ENCODE measurements around the gene CEL. TPM values are rescaled to one million over a fixed set of nuclear protein-coding genes. Genes with fewer than 3 reads are reported as not detected.

The CEL gene
- total RNA-seq, 1 experiment from 2014 or later: 3.1 TPM

- TF ChIP-seq CTCF (IDR thresholded peaks at IDR 0.05; ENCODE audit: unreplicated experiment): no peak
- Mint-ChIP-seq H3K36me3 (ENCODE audit: insufficient read depth, unreplicated experiment) (peaks cover 25% of the 10 kb centered on the region), H3K27me3 (ENCODE audit: unreplicated experiment) (no peaks in the 10 kb centered on the region), H3K4me3 (ENCODE audit: low read depth, unreplicated experiment) (no peak overlapping the region), H3K4me1 (ENCODE audit: low read depth, unreplicated experiment) (peaks cover 14% of the 10 kb centered on the region), H3K9me3 (ENCODE audit: low read depth, unreplicated experiment) (no peaks in the 10 kb centered on the region), H3K27ac (ENCODE audit: unreplicated experiment) (no peak overlapping the region)
- BruUV-seq (replicated peaks): no TSS peak
- CTCF ChIA-PET: no interaction called here
- intact Hi-C loops (cut with micrococcal nuclease; ENCODE audit: unreplicated experiment): no loop called here
- no peak for DNase-seq
These were observed 33.6 kb upstream of the CEL start for GRCh38 chr9:133028221-133028620.

GRCh38 chr9:133029994-133030316 is 31.8 kb upstream of the CEL start:
- H3K4me1 Mint-ChIP-seq (ENCODE audit: low read depth, unreplicated experiment): peaks cover 14% of the 10 kb centered on the region
- intact Hi-C loops (cut with micrococcal nuclease; ENCODE audit: unreplicated experiment): loop anchor here (10.0 kb wide), 1 partner anchor 115 kb away; no protein-coding TSS in a partner anchor
- no peaks in the 10 kb centered on the region for H3K27me3 Mint-ChIP-seq (ENCODE audit: unreplicated experiment)
- no peak for DNase-seq
- peak overlapping the region; percentile 94 for H3K4me3 Mint-ChIP-seq (ENCODE audit: low read depth, unreplicated experiment)
- peak overlapping the region; percentile 75 for H3K27ac Mint-ChIP-seq (ENCODE audit: unreplicated experiment)
- H3K9me3 Mint-ChIP-seq (ENCODE audit: low read depth, unreplicated experiment): no peaks in the 10 kb centered on the region
- CTCF ChIA-PET: interaction anchor here (0.6 to 1.3 kb wide), 5 partner anchors 8 to 1358 kb away, joined by 3 to 16 read pairs (median 3); no protein-coding TSS in a partner anchor
- TSS peak; percentile 98 for BruUV-seq (replicated peaks)
- H3K36me3 Mint-ChIP-seq (ENCODE audit: insufficient read depth, unreplicated experiment): peaks cover 25% of the 10 kb centered on the region
- TF ChIP-seq CTCF (IDR thresholded peaks at IDR 0.05; ENCODE audit: unreplicated experiment): no peak

- intact Hi-C loops (cut with micrococcal nuclease; ENCODE audit: unreplicated experiment): loop anchor here (10.0 kb wide), 1 partner anchor 114 kb away; no protein-coding TSS in a partner anchor
- CTCF ChIA-PET: interaction anchor here (0.6 to 1.3 kb wide), 5 partner anchors 8 to 1358 kb away, joined by 3 to 16 read pairs (median 3); no protein-coding TSS in a partner anchor
- no peaks in the 10 kb centered on the region for H3K9me3 Mint-ChIP-seq (ENCODE audit: low read depth, unreplicated experiment)
- peak within 1 kb of the TSS; percentile 75 for H3K27ac Mint-ChIP-seq (ENCODE audit: unreplicated experiment)
- DNase-seq: peak; percentile 88
- no peak for TF ChIP-seq CTCF (IDR thresholded peaks at IDR 0.05; ENCODE audit: unreplicated experiment)
- TSS peak; percentile 20 for BruUV-seq (replicated peaks)
- H3K4me3 Mint-ChIP-seq (ENCODE audit: low read depth, unreplicated experiment): peak within 1 kb of the TSS; percentile 94
- no peaks in the 10 kb centered on the region for H3K27me3 Mint-ChIP-seq (ENCODE audit: unreplicated experiment)
- peaks cover 25% of the 10 kb centered on the region for H3K36me3 Mint-ChIP-seq (ENCODE audit: insufficient read depth, unreplicated experiment)
- H3K4me1 Mint-ChIP-seq (ENCODE audit: low read depth, unreplicated experiment): peaks cover 14% of the 10 kb centered on the region
These were observed 31.3 kb upstream of the CEL start, which contains the start of gene GTF3C5 for GRCh38 chr9:133030317-133031129. TSS of gene GTF3C5 (plus strand) at chr9:133030997. CDS start at chr9:133031012, 15 bp downstream.

- H3K4me1 Mint-ChIP-seq (ENCODE audit: low read depth, unreplicated experiment): peaks cover 14% of the 10 kb centered on the region
- peak overlapping the region; percentile 75 for H3K27ac Mint-ChIP-seq (ENCODE audit: unreplicated experiment)
- BruUV-seq (replicated peaks): no TSS peak
- intact Hi-C loops (cut with micrococcal nuclease; ENCODE audit: unreplicated experiment): loop anchor here (10.0 kb wide), 1 partner anchor 114 kb away; no protein-coding TSS in a partner anchor
- CTCF ChIA-PET: interaction anchor here (1.3 kb wide), 1 partner anchor 9 kb away, joined by 16 read pairs; no protein-coding TSS in a partner anchor
- no peak for DNase-seq
- peak overlapping the region; percentile 94 for H3K4me3 Mint-ChIP-seq (ENCODE audit: low read depth, unreplicated experiment)
- H3K9me3 Mint-ChIP-seq (ENCODE audit: low read depth, unreplicated experiment): no peaks in the 10 kb centered on the region
- peaks cover 25% of the 10 kb centered on the region for H3K36me3 Mint-ChIP-seq (ENCODE audit: insufficient read depth, unreplicated experiment)
- no peak for TF ChIP-seq CTCF (IDR thresholded peaks at IDR 0.05; ENCODE audit: unreplicated experiment)
- no peaks in the 10 kb centered on the region for H3K27me3 Mint-ChIP-seq (ENCODE audit: unreplicated experiment)
These were observed 30.7 kb upstream of the CEL start for GRCh38 chr9:133031130-133031422.
